A204.1 (cell line): ENCODE measurements around the gene PDZRN3.
A peak's percentile ranks its signal among the peaks of the same experiment; 100 is the strongest.

ENCODE experiments used
- FAIRE-seq: peaks from 2 replicates; lab custom pipeline; 2012; peaks lifted over from hg19 to GRCh38; lab: Jason Lieb, UNC

PDZRN3 gene

GRCh38 chr3:73520931-73521461, 103.7 kb downstream of the PDZRN3 start:
- no peak for FAIRE-seq

GRCh38 chr3:73516631-73517030, 108.1 kb downstream of the PDZRN3 start:
- no peak for FAIRE-seq

GRCh38 chr3:73513260-73513659, 111.5 kb downstream of the PDZRN3 start:
- no peak for FAIRE-seq

- no peak for FAIRE-seq
Measured at GRCh38 chr3:73511571-73512525, 112.9 kb downstream of the PDZRN3 start.

GRCh38 chr3:73510784-73511183, 114.0 kb downstream of the PDZRN3 start:
- no peak for FAIRE-seq

GRCh38 chr3:73510334-73510733, 114.4 kb downstream of the PDZRN3 start:
- no peak for FAIRE-seq

- no peak for FAIRE-seq
Measured at GRCh38 chr3:73509816-73510215, 114.9 kb downstream of the PDZRN3 start.

GRCh38 chr3:73509066-73509465, 115.7 kb downstream of the PDZRN3 start:
- no peak for FAIRE-seq

- FAIRE-seq: no peak
Measured at GRCh38 chr3:73508330-73508954, 116.3 kb downstream of the PDZRN3 start.

- no peak for FAIRE-seq
Measured at GRCh38 chr3:73504852-73505251, 119.9 kb downstream of the PDZRN3 start.

GRCh38 chr3:73504239-73504638, 120.5 kb downstream of the PDZRN3 start:
- no peak for FAIRE-seq

GRCh38 chr3:73503781-73504180, 121.0 kb downstream of the PDZRN3 start:
- FAIRE-seq: no peak

- peak; percentile 53 for FAIRE-seq
Measured at GRCh38 chr3:73502609-73503583, 121.8 kb downstream of the PDZRN3 start.

- FAIRE-seq: no peak
Measured at GRCh38 chr3:73500321-73500720, 124.4 kb downstream of the PDZRN3 start.

- FAIRE-seq: no peak
Measured at GRCh38 chr3:73499787-73500186, 125.0 kb downstream of the PDZRN3 start.

- no peak for FAIRE-seq
Measured at GRCh38 chr3:73498764-73499622, 125.7 kb downstream of the PDZRN3 start.

- FAIRE-seq: no peak
Measured at GRCh38 chr3:73497646-73498406, 126.9 kb downstream of the PDZRN3 start.

- no peak for FAIRE-seq
Measured at GRCh38 chr3:73493543-73494308, 131.0 kb downstream of the PDZRN3 start.

GRCh38 chr3:73492186-73492585, 132.6 kb downstream of the PDZRN3 start:
- no peak for FAIRE-seq

GRCh38 chr3:73491287-73491662, 133.5 kb downstream of the PDZRN3 start:
- no peak for FAIRE-seq
